Measurements from ENCODE around the gene PHF24.

The PHF24 gene

DNA sequence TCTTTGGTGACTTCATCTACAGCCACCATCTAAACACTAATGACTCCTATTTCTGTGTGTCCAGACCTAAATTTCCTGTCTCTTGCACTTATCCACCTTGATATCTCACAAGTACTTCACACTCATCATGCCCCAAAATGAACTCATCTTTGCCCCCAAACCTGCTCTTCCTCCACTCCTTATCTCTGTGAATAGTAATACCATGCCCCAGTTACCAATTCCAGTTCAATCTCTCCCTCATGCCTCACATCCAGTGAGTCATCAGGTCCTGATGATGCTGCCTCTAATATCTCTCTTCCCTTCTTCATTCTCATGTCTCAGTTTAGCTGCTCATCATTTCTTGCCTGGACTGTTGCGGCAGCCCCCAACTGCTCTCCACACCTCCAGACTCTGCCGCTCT lies 16.6 kb downstream of the PHF24 start:
- Histone ChIP-seq H3K14ac (ENCODE audit: low read length in 2 of 2) (no peak overlapping the region), H3K27me3 (ENCODE audit: control insufficient read depth in 1 of 2, insufficient read depth in 1 of 2, low read length in 2 of 2) (peaks cover 61 to 74% of the 10 kb centered on the region in 2 experiments), H2AFZ (ENCODE audit: low read depth, low read length) (no peak overlapping the region), H3K27ac (ENCODE audit: low read length, poor library complexity, severe bottlenecking) (no peak overlapping the region), H2BK120ac (ENCODE audit: low read depth, low read length) (no peak overlapping the region), H3K9me3 (ENCODE audit: control insufficient read depth, low read length) (no peaks in the 10 kb centered on the region), H2BK5ac (ENCODE audit: low read depth, low read length, poor library complexity, severe bottlenecking) (no peak overlapping the region), H3K4me2 (ENCODE audit: low read length, poor library complexity, severe bottlenecking) (no peak overlapping the region), H3K4ac (ENCODE audit: low read depth in 1 of 2, low read length in 2 of 2) (no peak overlapping the region), H3K23ac (ENCODE audit: low read length in 2 of 2) (no peak overlapping the region), H4K91ac (ENCODE audit: low read length) (no peak overlapping the region), H3K4me1 (ENCODE audit: control insufficient read depth, insufficient read depth, low read depth, low read length) (no peaks in the 10 kb centered on the region), H3K4me3 (ENCODE audit: insufficient read depth in 1 of 2, low read depth in 1 of 2, low read length in 2 of 2) (no peak overlapping the region), H2AK5ac (ENCODE audit: low read length, severe bottlenecking) (no peak overlapping the region), H3K79me1 (replicated peaks; ENCODE audit: low read length, poor library complexity, severe bottlenecking) (no peaks in the 10 kb centered on the region), H3K36me3 (ENCODE audit: control insufficient read depth in 1 of 2, insufficient read depth in 2 of 2, low read depth in 1 of 2, low read length in 2 of 2) (no peaks in the 10 kb centered on the region), H4K8ac (ENCODE audit: low read length) (no peak overlapping the region), H2BK15ac (ENCODE audit: low read depth, poor library complexity, severe bottlenecking) (no peak overlapping the region), H2BK12ac (ENCODE audit: low read length in 2 of 2) (no peak overlapping the region), H3K9ac (ENCODE audit: low read length) (no peak overlapping the region), H3K18ac (ENCODE audit: low read depth in 1 of 2, low read length in 2 of 2) (no peak overlapping the region)
- WGBS, result 100% methylated on average over 2 of the region's 2 CpGs
- no peak for DNase-seq

- 84% methylated on average over 11 of the region's 11 CpGs for WGBS
- Histone ChIP-seq H3K18ac (ENCODE audit: low read depth in 1 of 2, low read length in 2 of 2) (no peak overlapping the region), H3K4ac (ENCODE audit: low read depth in 1 of 2, low read length in 2 of 2) (no peak overlapping the region), H4K91ac (ENCODE audit: low read length) (no peak overlapping the region), H2AK5ac (ENCODE audit: low read length, severe bottlenecking) (no peak overlapping the region), H2BK15ac (ENCODE audit: low read depth, poor library complexity, severe bottlenecking) (no peak overlapping the region), H2BK120ac (ENCODE audit: low read depth, low read length) (no peak overlapping the region), H2BK5ac (ENCODE audit: low read depth, low read length, poor library complexity, severe bottlenecking) (no peak overlapping the region), H3K4me3 (ENCODE audit: insufficient read depth in 1 of 2, low read depth in 1 of 2, low read length in 2 of 2) (no peak overlapping the region), H2AFZ (ENCODE audit: low read depth, low read length) (no peak overlapping the region), H3K4me1 (ENCODE audit: control insufficient read depth, insufficient read depth, low read depth, low read length) (no peaks in the 10 kb centered on the region), H3K4me2 (ENCODE audit: low read length, poor library complexity, severe bottlenecking) (no peak overlapping the region), H2BK12ac (ENCODE audit: low read length in 2 of 2) (no peak overlapping the region), H3K9ac (ENCODE audit: low read length) (no peak overlapping the region), H3K27me3 (ENCODE audit: control insufficient read depth in 1 of 2, insufficient read depth in 1 of 2, low read length in 2 of 2) (peaks cover 69 to 70% of the 10 kb centered on the region in 2 experiments), H3K14ac (ENCODE audit: low read length in 2 of 2) (no peak overlapping the region), H3K23ac (ENCODE audit: low read length in 2 of 2) (no peak overlapping the region), H3K79me1 (replicated peaks; ENCODE audit: low read length, poor library complexity, severe bottlenecking) (no peaks in the 10 kb centered on the region), H3K36me3 (ENCODE audit: control insufficient read depth in 1 of 2, insufficient read depth in 2 of 2, low read depth in 1 of 2, low read length in 2 of 2) (no peaks in the 10 kb centered on the region), H3K27ac (ENCODE audit: low read length, poor library complexity, severe bottlenecking) (no peak overlapping the region), H4K8ac (ENCODE audit: low read length) (no peak overlapping the region), H3K9me3 (ENCODE audit: control insufficient read depth, low read length) (no peaks in the 10 kb centered on the region)
- DNase-seq, result no peak
Measured at GRCh38 chr9:34976441-34976840, 18.4 kb downstream of the PHF24 start.

DNA sequence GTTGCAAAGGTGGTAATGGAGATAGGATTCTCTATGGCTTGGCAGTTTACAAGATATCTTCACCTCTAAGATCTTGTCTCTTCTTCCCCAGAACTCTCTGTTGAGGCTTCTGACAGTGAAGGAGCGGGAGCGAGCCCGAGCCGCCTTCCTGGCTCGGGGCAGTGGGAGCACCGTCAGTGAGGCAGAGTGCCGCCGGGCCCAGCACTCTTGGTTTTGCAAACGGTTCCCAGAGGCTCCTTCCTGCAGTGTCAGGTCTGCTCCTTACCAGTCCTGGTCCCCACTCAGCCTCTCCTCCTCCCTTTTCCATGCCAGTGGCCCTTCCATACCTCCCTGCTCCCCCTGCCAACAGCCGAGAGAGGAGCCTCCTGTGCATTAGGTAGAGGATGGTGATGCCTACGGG lies 18.9 kb downstream of the PHF24 start:
- H3K4me2 ChIP-seq (ENCODE audit: low read length, poor library complexity, severe bottlenecking), result no peak overlapping the region
- H2BK12ac ChIP-seq (ENCODE audit: low read length in 2 of 2), result no peak overlapping the region
- 92% methylated on average over 10 of the region's 11 CpGs for whole genome bisulfite sequencing

GRCh38 chr9:34980181-34980761 lies 22.2 kb downstream of the PHF24 start:
- Histone ChIP-seq H3K23ac (ENCODE audit: low read length in 2 of 2) (no peak overlapping the region), H2AFZ (ENCODE audit: low read depth, low read length) (no peak overlapping the region), H3K4ac (ENCODE audit: low read depth in 1 of 2, low read length in 2 of 2) (no peak overlapping the region), H3K27ac (ENCODE audit: low read length, poor library complexity, severe bottlenecking) (no peak overlapping the region), H4K91ac (ENCODE audit: low read length) (no peak overlapping the region), H3K18ac (ENCODE audit: low read depth in 1 of 2, low read length in 2 of 2) (no peak overlapping the region), H2BK5ac (ENCODE audit: low read depth, low read length, poor library complexity, severe bottlenecking) (no peak overlapping the region), H3K36me3 (ENCODE audit: control insufficient read depth in 1 of 2, insufficient read depth in 2 of 2, low read depth in 1 of 2, low read length in 2 of 2) (no peaks in the 10 kb centered on the region), H3K9ac (ENCODE audit: low read length) (no peak overlapping the region), H3K4me3 (ENCODE audit: insufficient read depth in 1 of 2, low read depth in 1 of 2, low read length in 2 of 2) (no peak overlapping the region), H3K4me2 (ENCODE audit: low read length, poor library complexity, severe bottlenecking) (no peak overlapping the region), H3K9me3 (ENCODE audit: control insufficient read depth, low read length) (no peaks in the 10 kb centered on the region), H3K14ac (ENCODE audit: low read length in 2 of 2) (no peak overlapping the region), H2BK12ac (ENCODE audit: low read length in 2 of 2) (no peak overlapping the region), H2BK15ac (ENCODE audit: low read depth, poor library complexity, severe bottlenecking) (no peak overlapping the region), H3K27me3 (ENCODE audit: control insufficient read depth in 1 of 2, insufficient read depth in 1 of 2, low read length in 2 of 2) (peaks cover 61 to 66% of the 10 kb centered on the region in 2 experiments), H2BK120ac (ENCODE audit: low read depth, low read length) (no peak overlapping the region), H3K4me1 (ENCODE audit: control insufficient read depth, insufficient read depth, low read depth, low read length) (no peaks in the 10 kb centered on the region), H2AK5ac (ENCODE audit: low read length, severe bottlenecking) (no peak overlapping the region), H3K79me1 (replicated peaks; ENCODE audit: low read length, poor library complexity, severe bottlenecking) (no peaks in the 10 kb centered on the region), H4K8ac (ENCODE audit: low read length) (no peak overlapping the region)
- DNase-seq, result no peak
- 71% methylated on average over 8 of the region's 11 CpGs for WGBS

More for the DNA sequence above, 18.9 kb downstream of the PHF24 start:
- no peak overlapping the region for H3K18ac ChIP-seq (ENCODE audit: low read depth in 1 of 2, low read length in 2 of 2)
- no peak overlapping the region for H2AK5ac ChIP-seq (ENCODE audit: low read length, severe bottlenecking)
- H4K8ac ChIP-seq (ENCODE audit: low read length), result no peak overlapping the region
- no peak overlapping the region for H2BK15ac ChIP-seq (ENCODE audit: low read depth, poor library complexity, severe bottlenecking)
- H3K79me1 ChIP-seq (replicated peaks; ENCODE audit: low read length, poor library complexity, severe bottlenecking), result no peaks in the 10 kb centered on the region
- no peak overlapping the region for H3K27ac ChIP-seq (ENCODE audit: low read length, poor library complexity, severe bottlenecking)
- no peak overlapping the region for H2BK5ac ChIP-seq (ENCODE audit: low read depth, low read length, poor library complexity, severe bottlenecking)
- H2BK120ac ChIP-seq (ENCODE audit: low read depth, low read length), result no peak overlapping the region
- H2AFZ ChIP-seq (ENCODE audit: low read depth, low read length), result no peak overlapping the region
- no peak for DNase-seq
- H3K9me3 ChIP-seq (ENCODE audit: control insufficient read depth, low read length), result no peaks in the 10 kb centered on the region
- no peaks in the 10 kb centered on the region for H3K4me1 ChIP-seq (ENCODE audit: control insufficient read depth, insufficient read depth, low read depth, low read length)
- no peak overlapping the region for H3K14ac ChIP-seq (ENCODE audit: low read length in 2 of 2)
- no peaks in the 10 kb centered on the region for H3K36me3 ChIP-seq (ENCODE audit: control insufficient read depth in 1 of 2, insufficient read depth in 2 of 2, low read depth in 1 of 2, low read length in 2 of 2)
- H3K9ac ChIP-seq (ENCODE audit: low read length), result no peak overlapping the region
- peaks cover 66 to 67% of the 10 kb centered on the region in 2 experiments for H3K27me3 ChIP-seq (ENCODE audit: control insufficient read depth in 1 of 2, insufficient read depth in 1 of 2, low read length in 2 of 2)
- no peak overlapping the region for H3K4me3 ChIP-seq (ENCODE audit: insufficient read depth in 1 of 2, low read depth in 1 of 2, low read length in 2 of 2)
- H3K23ac ChIP-seq (ENCODE audit: low read length in 2 of 2), result no peak overlapping the region
- H3K4ac ChIP-seq (ENCODE audit: low read depth in 1 of 2, low read length in 2 of 2), result no peak overlapping the region
- no peak overlapping the region for H4K91ac ChIP-seq (ENCODE audit: low read length)

Measured in mesenchymal stem cell (in vitro differentiated cells and primary cell).